ENCODE data around the gene TRIML1. TPM values are rescaled to one million over a fixed set of nuclear protein-coding genes. Genes with fewer than 3 reads are reported as not detected.

The TRIML1 gene
- total and polyA plus RNA-seq, 9 of the 15 experiments (the other 6 are each of a cell fraction or from before 2014, with no cell fraction given), result 0.10 TPM; not detected in 8

GRCh38 chr4:188187106-188187505 is 47.9 kb downstream of the TRIML1 start:
- in situ Hi-C loops (cut with MboI), result no loop called here
- Histone ChIP-seq H3K4me1 (replicated peaks in 1 of 2; ENCODE audit: control insufficient read depth in 2 of 2, insufficient read depth in 2 of 2, low read length in 2 of 2) (no peaks in the 10 kb centered on the region), H3K4me2 (ENCODE audit: insufficient read depth, low read length) (no peak overlapping the region), H3K79me2 (ENCODE audit: control insufficient read depth, insufficient read depth, low read length) (no peaks in the 10 kb centered on the region), H2AFZ (ENCODE audit: low read depth, low read length) (no peak overlapping the region), H3K27me3 (ENCODE audit: control insufficient read depth in 2 of 2, insufficient read depth in 2 of 2, low read length in 2 of 2) (no peaks in the 10 kb centered on the region), H3K36me3 (ENCODE audit: control insufficient read depth, insufficient read depth, low read length) (no peaks in the 10 kb centered on the region), H3K27ac (ENCODE audit: extremely low read depth, low read depth, low read length) (no peak overlapping the region), H3K9me3 (replicated peaks; ENCODE audit: control insufficient read depth, insufficient read depth, low read depth, low read length) (no peaks in the 10 kb centered on the region), H3K9ac (ENCODE audit: insufficient read depth in 1 of 2, low read depth in 2 of 2, low read length in 2 of 2) (no peak overlapping the region), H3K9me1 (ENCODE audit: control insufficient read depth, insufficient read depth, low read length) (no peaks in the 10 kb centered on the region), H3K4me3 (no peak overlapping the region), H4K20me1 (replicated peaks; ENCODE audit: control insufficient read depth, insufficient read depth, low read length) (no peaks in the 10 kb centered on the region)
- TF ChIP-seq GABPB2 (CRISPR knock-in tag; conservative IDR thresholded peaks at IDR 0.05) (no peak), ATF3 (IDR thresholded peaks at IDR 0.05) (no peak), ATF3 (CRISPR knock-in tag; conservative IDR thresholded peaks at IDR 0.05) (no peak), ZNF785 (CRISPR knock-in tag; IDR thresholded peaks at IDR 0.05) (no peak), NKRF (IDR thresholded peaks at IDR 0.05; ENCODE audit: borderline replicate concordance) (no peak), ZFPM2 (CRISPR knock-in tag; IDR thresholded peaks at IDR 0.05) (no peak), ZNF197 (CRISPR knock-in tag; IDR thresholded peaks at IDR 0.05; ENCODE audit: low read depth) (no peak), SAFB (IDR thresholded peaks at IDR 0.05; ENCODE audit: borderline replicate concordance, low read depth, low read length) (no peak), JUN (IDR thresholded peaks at IDR 0.05; ENCODE audit: borderline replicate concordance, low read depth, low read length) (no peak), JUN (CRISPR knock-in tag; IDR thresholded peaks at IDR 0.05; ENCODE audit: borderline replicate concordance) (no peak)
- intact Hi-C loops (cut with micrococcal nuclease), result no loop called here
- ChIA-PET CTCF (ENCODE audit: low intra/inter-chr PET ratio) (no interaction called here), POLR2A (no interaction called here)
- BruUV-seq (replicated peaks), result no TSS peak
- no peak for FAIRE-seq
- WGBS (ENCODE audit: insufficient coverage, low coverage, missing lambda C conversion rate), result 0% methylated on average over 1 of the region's 2 CpGs
- no peak for ATAC-seq
- DNase-seq (ENCODE audit: extremely low read depth in 1 of 4, low spot score in 3 of 4), result no peak
